Measurements from ENCODE around the gene RAD9A.

GRCh38 chr11:67409781-67410368 is 18.1 kb downstream of the RAD9A start:
- TF ChIP-seq POLR2AphosphoS5 (IDR thresholded peaks at IDR 0.05; ENCODE audit: low read depth, low read length) (peak; percentile 26), TAF1 (IDR thresholded peaks at IDR 0.05; ENCODE audit: borderline replicate concordance, low read depth, low read length) (no peak)

Data from GM12892 (cell line).